Body of pancreas (tissue), 4 donors: ENCODE measurements around the gene CCDC127.
"Not testable (repeated sequence)": the region's sequence is repeated elsewhere in the genome, so short reads cannot be mapped to it uniquely, and the experiment has no call there.

Experiments
- CTCF ChIP-seq, 7 experiments: fragments of 450-650 bp in 4 of 7; fragments of 200-600 bp in 3 of 7; sonication (generic) in 3 of 7; IDR thresholded peaks; one replicate each; pipeline ENCODE4 v1.5.1; 2016 to 2019; ENCODE audit warnings: antibody characterized with exemption in 7 of 7
- POLR2A ChIP-seq, 3 donors: fragments of 450-650 bp; IDR thresholded peaks; one replicate each; pipeline ENCODE4 v1.6.1; 2016; ENCODE audit warnings: antibody characterized with exemption in 3 of 3, mild to moderate bottlenecking in 2 of 3

DNA sequence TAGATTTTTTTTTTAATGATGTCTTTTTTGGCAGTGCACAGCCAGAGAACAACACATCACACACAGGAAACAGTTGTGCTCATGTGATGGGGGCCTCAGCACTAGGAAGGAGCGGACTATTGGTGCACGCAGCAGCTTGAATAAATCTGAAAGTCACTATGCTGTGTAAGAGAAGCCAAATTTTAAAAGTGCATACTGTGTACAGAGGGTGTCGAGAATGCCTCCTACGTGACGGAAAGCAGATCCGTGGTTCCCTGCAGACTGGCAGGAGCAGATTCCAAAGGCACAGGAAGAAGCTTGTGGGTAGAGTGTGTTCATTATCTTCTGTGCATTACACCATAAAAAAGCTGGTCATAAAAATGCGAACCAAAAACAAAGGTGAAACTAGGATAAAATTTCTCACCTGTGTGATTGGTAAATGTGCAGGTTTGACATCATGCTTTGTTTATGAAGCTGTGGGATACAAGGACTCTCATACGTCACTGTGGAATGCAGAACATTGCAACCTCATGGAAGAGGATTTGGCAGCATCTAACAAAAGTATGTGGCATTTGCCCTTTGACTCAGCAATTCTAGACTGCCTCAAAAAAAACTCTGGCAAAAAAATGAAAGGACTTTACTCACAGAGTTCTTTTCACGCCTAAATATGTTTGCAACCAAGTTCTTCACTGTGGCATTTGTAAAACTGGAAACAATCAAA, 45.5 kb upstream of the CCDC127 start:
- TF ChIP-seq POLR2A, CTCF (IDR thresholded peaks at IDR 0.05): not testable (repeated sequence)
